Forelimb muscle (tissue), 1 donor: ENCODE measurements around the gene FABP2. TPM values are rescaled to one million over a fixed set of nuclear protein-coding genes. Genes with fewer than 3 reads are reported as not detected.

Experiments
- polyA plus RNA-seq: library from polyadenylated mRNA; unstranded; fragments of 120-200 nt; gene quantifications from one replicate; pipeline ENCODE4 v1.2.1, GENCODE V29; 2013; ENCODE audit not compliant: insufficient read length

Gene FABP2
- polyA plus RNA-seq, 1 donor, result not detected

Other genes with a start within 250 kb of the FABP2 start
- 322 TPM for gene MYOZ2, start 186.3 kb downstream of the FABP2 start, polyA plus RNA-seq
- 10.4 TPM for gene USP53, start 109.4 kb downstream of the FABP2 start, polyA plus RNA-seq